SK-N-SH (cell line): ENCODE data around the gene TLE5. TPM values are rescaled to one million over a fixed set of nuclear protein-coding genes. Genes with fewer than 3 reads are reported as not detected.
"Not testable (repeated sequence)": the region's sequence is repeated elsewhere in the genome, so short reads cannot be mapped to it uniquely, and the experiment has no call there.

Experiments
- CTCF ChIA-PET: fragments of 300-600, 350-600 bp; formaldehyde crosslinking; extraction: SDS; loops from one replicate; lab custom pipeline; 2021; lab: Yijun Ruan, JAX
- POLR2A ChIA-PET: fragments of 350-600 bp; sonication (Branson Sonifier 250); formaldehyde crosslinking; extraction: SDS; loops from one replicate; lab custom pipeline; 2020; ENCODE audit warnings: antibody characterized with exemption, inconsistent platforms; lab: Yijun Ruan, JAX
- DNase-seq: peaks from one replicate; pipeline ENCODE4 v3.0.0; 2012
- H2AFZ ChIP-seq: fragments of 200-600 bp; sonication (generic); 2 replicates; pipeline ENCODE4 v1.8.1; 2016; ENCODE audit warnings: antibody characterized with exemption, mild to moderate bottlenecking, low read depth
- H3F3A ChIP-seq: fragments of 200-600 bp; sonication (generic); replicated peaks from 2 replicates; pipeline ENCODE3; 2016; ENCODE audit warnings: antibody characterized with exemption, mild to moderate bottlenecking; ENCODE audit not compliant: insufficient read depth
- H3K27ac ChIP-seq, 2 experiments: fragments of 200-500 bp in 1 of 2; fragments of 200-600 bp in 1 of 2; sonication (Bioruptor generic) in 1 of 2; sonication (generic), shearing (Covaris generic) in 1 of 2; 2 replicates each; pipeline versions ENCODE4 v1.5.1 to v1.6.1; 2014 to 2016; ENCODE audit warnings: low read depth in 2 of 2, inconsistent platforms in 1 of 2, low read length in 1 of 2, mild to moderate bottlenecking in 1 of 2, mixed read lengths in 1 of 2
- H3K27me3 ChIP-seq: fragments of 200-600 bp; sonication (generic), shearing (Covaris generic); 2 replicates; pipeline ENCODE4 v1.6.1; 2016; ENCODE audit warnings: mixed run types; ENCODE audit not compliant: insufficient read depth
- H3K36me3 ChIP-seq, 2 experiments: fragments of 200-500 bp in 1 of 2; fragments of 200-600 bp in 1 of 2; sonication (Bioruptor generic) in 1 of 2; sonication (generic) in 1 of 2; replicated peaks in 1 of 2; 2 replicates each; pipeline versions ENCODE3 to v1.5.1; 2014 to 2016; ENCODE audit warnings: low read length in 1 of 2, mild to moderate bottlenecking in 1 of 2; ENCODE audit not compliant: insufficient read depth in 2 of 2, control insufficient read depth in 1 of 2
- H3K4me1 ChIP-seq, 2 experiments: fragments of 200-500 bp in 1 of 2; fragments of 200-600 bp in 1 of 2; sonication (Bioruptor generic) in 1 of 2; sonication (generic), shearing (Covaris generic) in 1 of 2; 2 replicates each; pipeline versions ENCODE4 v1.5.1 to v1.6.1; 2014 to 2016; ENCODE audit warnings: low read depth in 1 of 2, low read length in 1 of 2, mixed run types in 1 of 2; ENCODE audit not compliant: insufficient read depth in 2 of 2, control insufficient read depth in 1 of 2
- H3K4me2 ChIP-seq: fragments of 200-600 bp; sonication (generic), shearing (Covaris generic); 2 replicates; pipeline ENCODE4 v1.6.1; 2017; ENCODE audit warnings: mixed run types
- H3K4me3 ChIP-seq, 2 experiments: fragments of 200-500 bp in 1 of 2; fragments of 200-600 bp in 1 of 2; sonication (Bioruptor generic) in 1 of 2; sonication (generic), shearing (Covaris generic) in 1 of 2; 2 replicates each; pipeline versions ENCODE4 v1.5.1 to v1.8.1; 2014 to 2016; ENCODE audit warnings: low read depth in 2 of 2, inconsistent platforms in 1 of 2, low read length in 1 of 2, mild to moderate bottlenecking in 1 of 2, mixed read lengths in 1 of 2, moderate library complexity in 1 of 2
- H3K79me2 ChIP-seq: fragments of 200-600 bp; sonication (generic); 2 replicates; pipeline ENCODE4 v1.8.1; 2017; ENCODE audit warnings: mild to moderate bottlenecking; ENCODE audit not compliant: insufficient read depth
- H3K9ac ChIP-seq: fragments of 200-600 bp; sonication (generic); 2 replicates; pipeline ENCODE4 v1.6.1; 2017; ENCODE audit warnings: mixed run types
- H3K9me2 ChIP-seq: fragments of 200-600 bp; sonication (generic); 2 replicates; pipeline ENCODE4 v1.6.1; 2017; ENCODE audit warnings: mixed run types
- H3K9me3 ChIP-seq: fragments of 200-600 bp; sonication (generic); 2 replicates; pipeline ENCODE4 v1.6.1; 2017; ENCODE audit warnings: mixed run types, mild to moderate bottlenecking, moderate library complexity
- H4K20me1 ChIP-seq: fragments of 200-600 bp; sonication (generic); 2 replicates; pipeline ENCODE4 v1.6.1; 2017; ENCODE audit warnings: mild to moderate bottlenecking, mixed run types; ENCODE audit not compliant: insufficient read depth
- EP300 ChIP-seq, 2 experiments: IDR thresholded peaks; 2 replicates each; pipeline versions ENCODE4 v1.4.0 to v1.6.1; 2012; ENCODE audit warnings: borderline replicate concordance in 1 of 2, low read depth in 1 of 2, low read length in 1 of 2
- GABPA ChIP-seq: IDR thresholded peaks from 2 replicates; pipeline ENCODE4 v1.4.0; 2012; ENCODE audit warnings: low read depth, mild to moderate bottlenecking
- GATA2 ChIP-seq: sonication (generic); formaldehyde crosslinking; IDR thresholded peaks from 2 replicates; pipeline ENCODE4 v1.5.0; 2020; ENCODE audit warnings: mild to moderate bottlenecking, missing genetic modification reagents
- IRF3 ChIP-seq: fragments of 150-350 bp; IDR thresholded peaks from 2 replicates; pipeline ENCODE4 v1.6.1; 2016; ENCODE audit warnings: mild to moderate bottlenecking, low read depth, low read length
- MAX ChIP-seq: IDR thresholded peaks from 2 replicates; pipeline ENCODE4 v1.4.0; 2012; ENCODE audit warnings: low read depth
- MXI1 ChIP-seq: IDR thresholded peaks from 2 replicates; pipeline ENCODE4 v1.6.1; 2012; ENCODE audit warnings: mild to moderate bottlenecking, low read depth, low read length, improper control_type of control experiment
- NFIC ChIP-seq: IDR thresholded peaks from 2 replicates; pipeline ENCODE4 v1.4.0; 2012; ENCODE audit warnings: borderline replicate concordance
- NRF1 ChIP-seq: IDR thresholded peaks from 2 replicates; pipeline ENCODE4 v1.6.1; 2012; ENCODE audit warnings: low read depth, mild to moderate bottlenecking, low read length
- POLR2AphosphoS5 ChIP-seq: IDR thresholded peaks from 2 replicates; pipeline ENCODE4 v1.6.1; 2012; ENCODE audit warnings: low read depth, low read length
- RAD21 ChIP-seq: IDR thresholded peaks from 2 replicates; pipeline ENCODE4 v1.6.1; 2012; ENCODE audit warnings: mild to moderate bottlenecking, low read length
- RFX5 ChIP-seq: IDR thresholded peaks from 2 replicates; pipeline ENCODE4 v1.6.1; 2012; ENCODE audit warnings: mild to moderate bottlenecking, improper control_type of control experiment, low read length
- SIN3A ChIP-seq: IDR thresholded peaks from 2 replicates; pipeline ENCODE4 v1.6.1; 2012; ENCODE audit warnings: low read depth, mild to moderate bottlenecking, low read length, moderate library complexity, borderline replicate concordance
- SMC3 ChIP-seq: IDR thresholded peaks from 2 replicates; pipeline ENCODE4 v1.6.1; 2012; ENCODE audit warnings: low read depth, low read length, improper control_type of control experiment
- TAF1 ChIP-seq: IDR thresholded peaks from 2 replicates; pipeline ENCODE4 v1.6.1; 2012; ENCODE audit warnings: low read depth, mild to moderate bottlenecking, low read length, moderate library complexity, borderline replicate concordance
- TCF12 ChIP-seq: IDR thresholded peaks from 2 replicates; pipeline ENCODE4 v1.4.0; 2012
- TEAD4 ChIP-seq: IDR thresholded peaks from 2 replicates; pipeline ENCODE4 v1.4.0; 2012; ENCODE audit warnings: mild to moderate bottlenecking, borderline replicate concordance; ENCODE audit not compliant: insufficient read depth
- YY1 ChIP-seq: IDR thresholded peaks from 2 replicates; pipeline ENCODE4 v1.4.0; 2012; ENCODE audit warnings: low read depth, mild to moderate bottlenecking
- WGBS: methylation state at CpG from one replicate; pipeline ENCODE4 v1.1.6; 2017; ENCODE audit warnings: low lambda C conversion rate; 5-methylcytosine and 5-hydroxymethylcytosine counted together
- polyA plus RNA-seq, 3 experiments: library from polyadenylated mRNA; depleted of rRNA; stranded (reverse); fragments of >200 nt; gene quantifications; 2 replicates each; pipeline ENCODE4 v1.2.3, GENCODE V29; 2012
- TF ChIP-seq, protein P1 (sequence below): fragments of 200-600 bp; sonication (generic); IDR thresholded peaks from 2 replicates; pipeline ENCODE4 v1.6.1; 2017; ENCODE audit warnings: antibody characterized with exemption, mild to moderate bottlenecking, moderate library complexity

TLE5 gene
- polyA plus RNA-seq, 1 of the 3 experiments (the other 2 are of a cell fraction), result 519 TPM

DNA sequence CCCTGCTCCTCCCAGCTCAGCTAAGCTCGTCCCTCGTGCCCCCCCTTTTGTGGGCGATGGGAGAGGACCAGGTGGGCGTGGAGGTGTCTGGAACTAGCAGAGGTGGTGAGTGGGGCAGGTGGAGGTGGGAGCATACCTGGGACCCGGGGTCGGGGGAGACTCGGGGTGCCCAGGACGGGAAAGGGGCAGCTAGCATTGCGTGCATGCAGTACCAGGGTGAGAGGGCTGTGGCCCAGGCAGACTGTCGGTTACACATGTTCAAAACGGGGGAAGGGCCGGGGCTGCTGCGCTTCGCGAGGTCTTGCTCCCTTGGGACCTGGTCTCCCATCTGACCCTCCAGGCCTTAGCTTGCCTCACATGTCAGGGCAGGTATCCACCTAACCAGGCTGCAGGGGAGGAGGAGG lies 9.1 kb downstream of the TLE5 start (continued):
- TF ChIP-seq POLR2AphosphoS5, result no peak
- no peak for TF ChIP-seq RAD21
- no peak for TF ChIP-seq EP300 (IDR thresholded peaks at IDR 0.05; ENCODE audit: borderline replicate concordance in 1 of 2, low read depth in 1 of 2, low read length in 1 of 2)
- TF ChIP-seq, all 33 proteins: peak for 0

DNA sequence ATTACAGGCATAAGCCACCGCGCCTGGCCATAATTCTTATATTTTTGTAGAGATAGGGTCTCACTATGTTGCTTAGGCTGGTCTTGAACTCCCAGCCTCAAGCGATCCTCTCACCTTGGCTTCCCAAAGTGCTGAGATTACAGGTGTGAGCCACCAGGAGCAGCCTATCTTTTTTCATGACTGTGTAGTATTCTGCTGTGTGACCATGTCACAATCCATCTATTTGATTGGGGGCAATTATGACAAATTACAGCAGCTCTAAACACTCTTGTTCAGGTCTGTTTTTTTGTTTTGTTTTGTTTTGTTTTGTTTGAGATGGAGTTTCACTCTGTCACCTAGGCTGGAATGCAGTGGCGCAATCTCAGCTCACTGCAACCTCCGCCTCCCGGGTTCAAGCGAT lies 12.3 kb downstream of the TLE5 start:
- H3K4me2 ChIP-seq, H3K9me3 ChIP-seq, H3K4me3 ChIP-seq, H3K27ac ChIP-seq, H2AFZ ChIP-seq, DNase-seq, H3K9me2 ChIP-seq, H3K9ac ChIP-seq, H3K27me3 ChIP-seq, H3K79me2 ChIP-seq, POLR2A ChIA-PET, H3K4me1 ChIP-seq, CTCF ChIA-PET, H4K20me1 ChIP-seq: not testable (repeated sequence)
- Histone ChIP-seq H3K36me3 (peaks cover 2 to 15% of the 10 kb centered on the region in 2 experiments), H3F3A (peaks cover 23% of the 10 kb centered on the region)
- WGBS, result 98% methylated on average over 7 of the region's 7 CpGs

DNA sequence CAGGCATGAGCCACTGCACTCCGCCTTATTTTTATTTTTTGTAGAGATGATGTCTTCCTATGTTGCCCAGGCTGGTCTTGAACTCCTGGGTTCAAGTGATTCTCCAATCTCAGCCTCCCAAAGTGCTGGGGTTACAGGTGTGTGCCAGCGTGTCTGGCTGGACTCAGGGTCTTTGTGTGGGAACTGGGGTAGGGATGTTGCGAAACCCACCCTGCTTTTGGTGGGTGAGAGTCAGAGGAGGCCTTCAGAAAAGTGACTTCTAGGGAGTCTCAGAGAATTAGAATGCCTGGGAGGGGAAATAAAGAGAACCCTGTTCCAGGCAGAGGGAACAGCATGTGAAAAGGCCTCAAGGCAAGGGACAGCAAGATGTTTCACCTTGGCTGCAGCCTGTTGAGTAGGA lies 13.2 kb downstream of the TLE5 start:
- POLR2A ChIA-PET, result no interaction called here

More for the DNA sequence above, 13.2 kb downstream of the TLE5 start:
- no peaks in the 10 kb centered on the region for H3K9me3 ChIP-seq
- no peak overlapping the region for H2AFZ ChIP-seq
- no peaks in the 10 kb centered on the region for H3K27me3 ChIP-seq
- no peak overlapping the region for H3K27ac ChIP-seq
- H3K79me2 ChIP-seq, result no peaks in the 10 kb centered on the region
- CTCF ChIA-PET, result interaction anchor here (0.7 to 1.4 kb wide), 2 partner anchors 12 to 98 kb away, joined by 3 to 5 read pairs; no protein-coding TSS in a partner anchor
- H3K9ac ChIP-seq, result no peak overlapping the region
- no peak overlapping the region for H3K4me3 ChIP-seq
- no peak for DNase-seq
- peaks cover 0 to 6% of the 10 kb centered on the region in 2 experiments for H3K36me3 ChIP-seq
- WGBS, result 98% methylated on average over 3 of the region's 3 CpGs
- no peaks in the 10 kb centered on the region; a peak in 1 of 4 replicates for H3K4me1 ChIP-seq
- H4K20me1 ChIP-seq, result no peaks in the 10 kb centered on the region
- no peaks in the 10 kb centered on the region for H3K9me2 ChIP-seq
- no peak for TF ChIP-seq YY1
- no peak for TF ChIP-seq GATA2
- no peak for TF ChIP-seq GABPA
- no peak for TF ChIP-seq SIN3A
- TF ChIP-seq EP300 (IDR thresholded peaks at IDR 0.05; ENCODE audit: borderline replicate concordance in 1 of 2, low read depth in 1 of 2, low read length in 1 of 2), result no peak
- no peak for TF ChIP-seq TAF1
- no peak for TF ChIP-seq MXI1
- TF ChIP-seq TEAD4, result no peak
- TF ChIP-seq, protein P1, sequence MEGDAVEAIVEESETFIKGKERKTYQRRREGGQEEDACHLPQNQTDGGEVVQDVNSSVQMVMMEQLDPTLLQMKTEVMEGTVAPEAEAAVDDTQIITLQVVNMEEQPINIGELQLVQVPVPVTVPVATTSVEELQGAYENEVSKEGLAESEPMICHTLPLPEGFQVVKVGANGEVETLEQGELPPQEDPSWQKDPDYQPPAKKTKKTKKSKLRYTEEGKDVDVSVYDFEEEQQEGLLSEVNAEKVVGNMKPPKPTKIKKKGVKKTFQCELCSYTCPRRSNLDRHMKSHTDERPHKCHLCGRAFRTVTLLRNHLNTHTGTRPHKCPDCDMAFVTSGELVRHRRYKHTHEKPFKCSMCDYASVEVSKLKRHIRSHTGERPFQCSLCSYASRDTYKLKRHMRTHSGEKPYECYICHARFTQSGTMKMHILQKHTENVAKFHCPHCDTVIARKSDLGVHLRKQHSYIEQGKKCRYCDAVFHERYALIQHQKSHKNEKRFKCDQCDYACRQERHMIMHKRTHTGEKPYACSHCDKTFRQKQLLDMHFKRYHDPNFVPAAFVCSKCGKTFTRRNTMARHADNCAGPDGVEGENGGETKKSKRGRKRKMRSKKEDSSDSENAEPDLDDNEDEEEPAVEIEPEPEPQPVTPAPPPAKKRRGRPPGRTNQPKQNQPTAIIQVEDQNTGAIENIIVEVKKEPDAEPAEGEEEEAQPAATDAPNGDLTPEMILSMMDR, result no peak
- no peak for TF ChIP-seq MAX
- TF ChIP-seq NFIC, result no peak
- TF ChIP-seq SMC3, result no peak
- TF ChIP-seq RFX5, result no peak
- TF ChIP-seq TCF12, result no peak
- no peak for TF ChIP-seq NRF1
- no peak for TF ChIP-seq IRF3
- H3K4me2 ChIP-seq, result no peak overlapping the region
- peaks cover 14% of the 10 kb centered on the region for H3F3A ChIP-seq
